Kidney (tissue), 14 donors: Measurements from ENCODE around the gene TEDDM1. TPM values are rescaled to one million over a fixed set of nuclear protein-coding genes. Genes with fewer than 3 reads are reported as not detected.

Source experiments
- DNase-seq, 5 donors: peaks; one replicate each; pipeline ENCODE4 v3.0.0-alpha.2; 2013 to 2020
- FAIRE-seq: peaks from 2 replicates; lab custom pipeline; 2012; peaks lifted over from hg19 to GRCh38; lab: Jason Lieb, UNC
- H3K27ac ChIP-seq, 2 donors: one replicate each; pipeline ENCODE4 v1.7.0; 2013; ENCODE audit warnings: low read depth in 2 of 2, low read length in 2 of 2, inconsistent platforms in 1 of 2
- H3K27me3 ChIP-seq: one replicate; pipeline ENCODE4 v1.7.1; 2013; ENCODE audit warnings: low read length, inconsistent platforms; ENCODE audit not compliant: control insufficient read depth, insufficient read depth
- H3K36me3 ChIP-seq, 3 donors: one replicate each; pipeline versions ENCODE4 v1.7.0 to v1.7.1; 2013; ENCODE audit warnings: low read length in 3 of 3, control low read depth in 1 of 3, inconsistent platforms in 1 of 3; ENCODE audit not compliant: insufficient read depth in 3 of 3, control insufficient read depth in 2 of 3
- H3K4me1 ChIP-seq, 3 donors: one replicate each; pipeline versions ENCODE4 v1.7.0 to v1.7.1; 2013; ENCODE audit warnings: low read length in 3 of 3, inconsistent platforms in 1 of 3, low read depth in 1 of 3; ENCODE audit not compliant: control insufficient read depth in 2 of 3, insufficient read depth in 2 of 3
- H3K4me3 ChIP-seq, 3 donors: one replicate each; pipeline versions ENCODE4 v1.7.0 to v1.8.1; 2013; ENCODE audit warnings: low read length in 3 of 3, control low read depth in 1 of 3, inconsistent platforms in 1 of 3
- H3K9ac ChIP-seq, 3 donors: one replicate each; pipeline versions ENCODE4 v1.7.0 to v1.7.1; 2013; ENCODE audit warnings: low read length in 3 of 3, control low read depth in 1 of 3, inconsistent platforms in 1 of 3
- H3K9me3 ChIP-seq, 3 donors: one replicate each; pipeline versions ENCODE4 v1.7.0 to v1.7.1; 2013; ENCODE audit warnings: low read length in 3 of 3, control low read depth in 1 of 3, inconsistent platforms in 1 of 3; ENCODE audit not compliant: control insufficient read depth in 2 of 3, insufficient read depth in 1 of 3
- intact Hi-C: fragments of 100-400 bp; cut with DNase I; formaldehyde crosslinking; loops from one replicate; pipeline ENCODE4 v1.11.1; 2022
- polyA plus RNA-seq: library from polyadenylated mRNA; stranded (reverse); fragments of 350-450 nt; fragmentation: Illumina TruSeq; extraction: RNeasy Lipid Tissue Mini Kit (QIAGEN cat#74804); gene quantifications from one replicate; pipeline ENCODE4 v1.2.3, GENCODE V29; 2014; ENCODE audit warnings: low read depth, low replicate concordance; ENCODE audit not compliant: insufficient read depth
- total RNA-seq: library from RNA; stranded (reverse); fragmentation: NEBNext Ultra II Directional; extraction: Animal tissue kit (Norgen Biotek cat#: 25700); gene quantifications from one replicate; pipeline ENCODE4 v1.2.1, GENCODE V29; 2021
- TF ChIP-seq, protein P1 (sequence below): IDR thresholded peaks from 3 replicates; pipeline ENCODE4 v1.5.1; 2012; ENCODE audit warnings: mild to moderate bottlenecking, moderate library complexity, borderline replicate concordance; ENCODE audit not compliant: insufficient read depth; ENCODE audit errors: extremely low read depth
- donor health status: control.
- donor health status: control.
- donor health status: control.
- donor health status: control.
- donor health status: control.
- donor health status: DM: yes; HTN: yes; CAD: no.
- donor health status: Normal renal cell carcinoma (clear cell type).

The TEDDM1 gene
- total and polyA plus RNA-seq, 2 donors from 2014 or later: not detected

DNA sequence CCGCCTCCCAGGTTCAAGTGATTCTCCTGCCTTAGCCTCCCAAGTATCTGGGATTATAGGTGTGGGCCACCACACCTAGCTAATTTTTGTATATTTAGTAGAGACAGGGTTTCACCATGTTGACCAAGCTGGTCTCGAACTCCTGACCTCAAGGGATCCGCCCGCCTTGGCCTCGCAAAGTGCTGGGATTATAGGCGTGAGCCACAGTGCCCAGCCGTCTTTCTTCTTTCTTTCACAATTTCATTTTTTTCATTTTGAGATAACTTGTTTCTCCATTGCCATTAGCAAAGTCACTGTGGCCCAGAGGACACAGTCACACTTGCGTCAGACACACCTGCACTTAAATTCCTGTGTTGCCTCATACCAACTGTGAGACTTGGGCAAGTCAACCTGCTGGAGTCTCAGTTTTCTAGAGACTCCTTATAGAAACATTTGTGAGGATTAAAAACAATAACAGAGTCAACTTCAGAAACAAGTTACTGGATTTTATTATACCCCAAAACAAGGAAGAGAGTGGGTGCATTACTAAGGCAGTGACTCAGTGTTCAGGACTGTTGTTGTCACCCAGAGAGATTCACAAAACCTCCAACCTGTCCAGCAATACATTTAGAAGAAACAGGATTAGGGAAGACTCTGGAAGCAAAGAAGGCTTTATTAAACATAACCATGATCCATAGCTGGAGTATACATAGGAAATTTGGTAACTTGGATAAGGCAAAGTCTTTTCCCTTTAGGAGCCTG lies 2.6 kb downstream of the TEDDM1 start:
- no peak overlapping the region for H3K4me3 ChIP-seq
- peak overlapping the region in 1 of 2 donors; percentile 23 for H3K27ac ChIP-seq
- no peaks in the 10 kb centered on the region for H3K9me3 ChIP-seq
- TF ChIP-seq, protein P1, sequence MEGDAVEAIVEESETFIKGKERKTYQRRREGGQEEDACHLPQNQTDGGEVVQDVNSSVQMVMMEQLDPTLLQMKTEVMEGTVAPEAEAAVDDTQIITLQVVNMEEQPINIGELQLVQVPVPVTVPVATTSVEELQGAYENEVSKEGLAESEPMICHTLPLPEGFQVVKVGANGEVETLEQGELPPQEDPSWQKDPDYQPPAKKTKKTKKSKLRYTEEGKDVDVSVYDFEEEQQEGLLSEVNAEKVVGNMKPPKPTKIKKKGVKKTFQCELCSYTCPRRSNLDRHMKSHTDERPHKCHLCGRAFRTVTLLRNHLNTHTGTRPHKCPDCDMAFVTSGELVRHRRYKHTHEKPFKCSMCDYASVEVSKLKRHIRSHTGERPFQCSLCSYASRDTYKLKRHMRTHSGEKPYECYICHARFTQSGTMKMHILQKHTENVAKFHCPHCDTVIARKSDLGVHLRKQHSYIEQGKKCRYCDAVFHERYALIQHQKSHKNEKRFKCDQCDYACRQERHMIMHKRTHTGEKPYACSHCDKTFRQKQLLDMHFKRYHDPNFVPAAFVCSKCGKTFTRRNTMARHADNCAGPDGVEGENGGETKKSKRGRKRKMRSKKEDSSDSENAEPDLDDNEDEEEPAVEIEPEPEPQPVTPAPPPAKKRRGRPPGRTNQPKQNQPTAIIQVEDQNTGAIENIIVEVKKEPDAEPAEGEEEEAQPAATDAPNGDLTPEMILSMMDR: no peak
- H3K27me3 ChIP-seq: no peaks in the 10 kb centered on the region
- H3K36me3 ChIP-seq: no peaks in the 10 kb centered on the region
- intact Hi-C loops: loop anchor here (10.0 kb wide), 1 partner anchor 253 kb away; no protein-coding TSS in a partner anchor
- peaks cover 1 to 3% (median 2%) of the 10 kb centered on the region in 3 donors for H3K4me1 ChIP-seq
- no peak overlapping the region for H3K9ac ChIP-seq
- no peak for FAIRE-seq
- DNase-seq: no peak

DNA sequence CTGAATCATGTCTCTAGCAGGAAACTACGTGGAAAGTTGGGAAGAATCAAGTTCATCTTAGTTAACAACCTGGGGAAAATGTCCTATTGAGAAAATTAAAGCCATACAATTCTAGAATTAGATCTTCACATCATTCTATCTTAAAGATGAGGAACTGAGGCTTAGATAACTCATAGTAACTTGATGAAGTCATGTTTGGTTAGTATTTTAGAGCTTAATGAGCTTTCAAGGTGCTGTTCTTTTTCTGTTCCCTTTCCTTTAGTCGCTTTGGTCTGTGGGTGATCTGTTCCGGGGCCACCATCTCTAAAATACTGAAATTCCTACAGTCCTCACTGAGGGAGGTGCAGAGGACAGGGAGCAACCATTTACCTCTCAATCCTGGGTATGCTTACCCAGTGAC lies 4.6 kb downstream of the TEDDM1 start:
- no peak overlapping the region for H3K9ac ChIP-seq

DNA sequence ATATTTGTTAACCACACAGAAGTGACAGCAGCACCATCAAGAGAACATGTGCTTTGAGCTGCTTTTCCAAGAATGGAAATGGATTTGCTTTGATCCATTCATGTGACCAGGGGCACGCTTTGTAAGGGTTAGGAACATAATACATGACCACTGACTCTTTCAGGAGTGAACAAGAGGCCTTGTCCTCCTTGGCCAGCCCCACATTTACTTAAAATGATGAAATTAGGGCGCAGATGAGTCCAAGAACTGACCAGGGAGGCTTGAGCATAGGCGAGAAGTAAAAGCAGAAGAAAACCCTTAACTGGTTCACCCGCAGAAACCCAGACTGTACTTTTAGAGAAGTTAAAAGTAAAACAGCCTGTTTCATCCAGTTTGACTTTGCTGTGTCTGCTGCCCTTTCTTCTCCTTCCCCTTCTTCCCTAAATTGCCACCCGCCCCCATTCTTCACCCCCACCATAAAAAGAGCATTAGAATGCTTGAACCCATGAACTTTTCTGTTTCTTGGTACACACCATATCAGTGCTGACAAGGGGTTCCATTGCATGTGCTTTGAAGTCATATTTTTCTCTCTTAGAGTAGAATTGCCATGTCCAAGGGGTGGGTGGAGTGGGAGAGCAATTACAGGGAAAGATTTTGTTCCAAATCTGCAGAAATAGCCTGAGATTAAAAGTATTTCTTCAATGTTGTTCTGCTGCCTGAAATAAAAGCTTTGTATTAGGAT lies 6.3 kb downstream of the TEDDM1 start:
- intact Hi-C loops: loop anchor here (10.0 kb wide), 1 partner anchor 249 kb away; no protein-coding TSS in a partner anchor
- H3K9me3 ChIP-seq: no peaks in the 10 kb centered on the region
- peaks cover 4 to 11% (median 6%) of the 10 kb centered on the region in 3 donors for H3K4me1 ChIP-seq
- TF ChIP-seq, protein P1: no peak
- no peak overlapping the region for H3K4me3 ChIP-seq
- DNase-seq: no peak
- no peak overlapping the region for H3K27ac ChIP-seq
- H3K27me3 ChIP-seq: no peaks in the 10 kb centered on the region
- H3K9ac ChIP-seq: no peak overlapping the region
- no peaks in the 10 kb centered on the region for H3K36me3 ChIP-seq
- FAIRE-seq: no peak

More for the DNA sequence above, 4.6 kb downstream of the TEDDM1 start:
- Histone ChIP-seq H3K4me1 (peaks cover 2 to 7% (median 6%) of the 10 kb centered on the region in 3 donors), H3K27ac (peak overlapping the region in 1 of 2 donors; percentile 52), H3K4me3 (no peak overlapping the region), H3K27me3 (no peaks in the 10 kb centered on the region), H3K36me3 (no peaks in the 10 kb centered on the region), H3K9me3 (no peaks in the 10 kb centered on the region)
- intact Hi-C loops: loop anchor here (10.0 kb wide), 1 partner anchor 251 kb away; no protein-coding TSS in a partner anchor
- FAIRE-seq (no peak), DNase-seq (no peak)
- TF ChIP-seq, protein P1: no peak
